ENCODE measurements around the gene NFS1.
"Not testable (repeated sequence)": the region's sequence is repeated elsewhere in the genome, so short reads cannot be mapped to it uniquely, and the experiment has no call there.

Gene NFS1

DNA sequence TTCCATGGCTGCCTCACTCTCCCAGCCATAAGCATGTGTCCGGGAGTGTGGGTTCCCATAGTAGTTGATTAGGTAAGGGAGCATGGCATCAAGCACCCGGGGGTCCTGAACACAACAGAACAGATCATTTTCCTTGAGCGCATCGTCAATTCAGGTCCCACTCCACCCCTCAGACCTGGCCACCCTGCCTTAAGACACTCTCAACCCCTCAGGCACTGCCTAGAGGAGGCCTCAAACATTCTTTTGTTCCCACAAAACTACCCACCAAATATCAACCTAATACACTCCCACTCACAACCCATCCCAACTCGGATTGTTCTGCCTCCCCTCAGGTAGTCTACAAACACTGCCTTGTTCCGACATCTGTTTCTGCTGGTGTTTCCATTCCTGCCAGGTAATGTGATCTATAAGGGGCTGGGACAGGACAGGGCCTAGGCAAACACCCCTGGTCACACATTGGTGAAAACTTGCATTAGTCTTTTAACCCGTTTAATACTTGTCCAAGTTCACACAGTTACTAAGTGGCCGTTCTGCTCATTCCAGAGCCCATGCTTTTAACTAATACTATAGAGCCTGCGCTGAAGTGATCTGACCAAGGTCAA is 1.4 kb downstream of the NFS1 start:
- no peak for DNase-seq
- Histone ChIP-seq H3K9me3 (no peaks in the 10 kb centered on the region), H3K27me3 (no peaks in the 10 kb centered on the region), H3K4me1 (peaks cover 0 to 26% (median 17%) of the 10 kb centered on the region in 4 donors), H3K27ac (peak overlapping the region in 1 of 2 donors; percentile 98), H3K4me3 (peak overlapping the region; percentile 94 to 95), H3K36me3 (peaks cover 23 to 57% (median 39%) of the 10 kb centered on the region in 3 donors)
- intact Hi-C loops (cut with DNase I; ENCODE audit: low total_unique reads), result loop anchor here (10.0 kb wide), 1 partner anchor 233 kb away; no protein-coding TSS in a partner anchor
- no peak for TF ChIP-seq CTCF (IDR thresholded peaks at IDR 0.05)

DNA sequence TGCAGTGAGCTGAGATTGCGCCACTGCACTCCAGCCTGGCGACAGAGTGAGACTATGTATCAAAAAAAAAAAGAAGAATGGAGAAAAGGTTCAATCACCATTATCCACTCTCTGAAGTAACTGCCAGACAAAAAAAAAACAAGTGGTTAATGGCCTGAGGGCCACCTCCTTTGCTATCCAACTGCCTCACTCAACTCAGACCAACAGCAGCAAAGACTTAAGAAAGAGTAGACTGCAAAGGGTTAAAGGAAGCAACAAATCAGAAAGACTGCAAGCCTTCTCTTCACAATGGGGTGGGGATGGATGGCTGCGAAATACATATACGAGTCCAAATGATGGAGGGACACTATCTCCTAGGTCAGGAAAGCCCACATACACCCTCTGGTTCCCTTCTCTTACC is 3.2 kb downstream of the NFS1 start:
- Histone ChIP-seq H3K27me3 (no peaks in the 10 kb centered on the region), H3K27ac (no peak overlapping the region), H3K4me3 (no peak overlapping the region), H3K36me3 (peaks cover 20 to 57% (median 30%) of the 10 kb centered on the region in 3 donors), H3K9me3 (no peaks in the 10 kb centered on the region), H3K4me1 (peaks cover 0 to 26% (median 17%) of the 10 kb centered on the region in 4 donors)
- intact Hi-C loops (cut with DNase I; ENCODE audit: low total_unique reads), result loop anchor here (10.0 kb wide), 1 partner anchor 231 kb away; no protein-coding TSS in a partner anchor
- no peak for TF ChIP-seq CTCF (IDR thresholded peaks at IDR 0.05)
- no peak for DNase-seq

DNA sequence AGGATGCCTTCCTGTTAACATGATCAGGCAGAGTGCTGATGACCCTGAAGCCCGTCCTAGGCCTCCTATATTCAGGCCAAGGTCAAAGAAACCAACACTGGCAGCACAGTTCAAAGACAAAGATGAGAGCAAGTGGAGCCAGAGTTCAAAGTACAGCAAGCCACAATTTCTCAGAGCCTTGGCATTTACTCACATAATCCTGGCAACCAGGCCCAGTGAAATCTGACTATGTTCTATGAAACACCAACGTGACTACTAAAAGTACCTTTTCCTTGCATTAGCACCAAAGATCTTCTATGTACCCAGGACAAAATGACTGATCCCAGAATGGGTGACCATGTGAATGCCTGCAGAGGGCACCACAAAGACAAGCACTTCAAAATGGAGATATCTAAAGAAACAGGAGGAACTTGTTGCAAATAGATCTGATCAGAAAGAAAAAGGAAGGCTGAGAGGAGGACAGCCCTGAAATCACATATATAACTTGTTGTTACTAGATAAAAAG is 3.9 kb downstream of the NFS1 start:
- peaks cover 0 to 22% (median 16%) of the 10 kb centered on the region in 4 donors for H3K4me1 ChIP-seq
- H3K9me3 ChIP-seq, result no peaks in the 10 kb centered on the region
- H3K27ac ChIP-seq, result no peak overlapping the region
- peaks cover 22 to 61% (median 37%) of the 10 kb centered on the region in 3 donors for H3K36me3 ChIP-seq
- TF ChIP-seq CTCF (IDR thresholded peaks at IDR 0.05), result no peak
- DNase-seq, result no peak
- intact Hi-C loops (cut with DNase I; ENCODE audit: low total_unique reads), result loop anchor here (10.0 kb wide), 1 partner anchor 230 kb away; no protein-coding TSS in a partner anchor
- H3K27me3 ChIP-seq, result no peaks in the 10 kb centered on the region
- no peak overlapping the region for H3K4me3 ChIP-seq

GRCh38 chr20:35690265-35690664 is 8.9 kb downstream of the NFS1 start:
- H3K4me1 ChIP-seq, result no peaks in the 10 kb centered on the region
- no peak overlapping the region for H3K4me3 ChIP-seq
- no peaks in the 10 kb centered on the region for H3K9me3 ChIP-seq
- no peak for DNase-seq
- peaks cover 52 to 93% (median 57%) of the 10 kb centered on the region in 3 donors for H3K36me3 ChIP-seq
- H3K27ac ChIP-seq, result no peak overlapping the region
- intact Hi-C loops (cut with DNase I; ENCODE audit: low total_unique reads), result loop anchor here (10.0 kb wide), 1 partner anchor 225 kb away; no protein-coding TSS in a partner anchor
- no peaks in the 10 kb centered on the region for H3K27me3 ChIP-seq
- TF ChIP-seq CTCF (IDR thresholded peaks at IDR 0.05), result no peak

GRCh38 chr20:35686872-35687271 is 12.3 kb downstream of the NFS1 start:
- DNase-seq; H3K4me3 ChIP-seq; H3K27ac ChIP-seq; intact Hi-C loops (cut with DNase I; ENCODE audit: low total_unique reads); H3K4me1 ChIP-seq; H3K27me3 ChIP-seq; H3K9me3 ChIP-seq: not testable (repeated sequence)
- H3K36me3 ChIP-seq, result peaks cover 39 to 91% (median 44%) of the 10 kb centered on the region in 3 donors

- not testable (repeated sequence) for DNase-seq
Measured at GRCh38 chr20:35685368-35685767, 13.8 kb downstream of the NFS1 start.

More at GRCh38 chr20:35685368-35685767, 13.8 kb downstream of the NFS1 start:
- H3K27me3 ChIP-seq; intact Hi-C loops (cut with DNase I; ENCODE audit: low total_unique reads); H3K9me3 ChIP-seq; H3K4me3 ChIP-seq; H3K4me1 ChIP-seq; H3K27ac ChIP-seq: not testable (repeated sequence)
- H3K36me3 ChIP-seq, result peaks cover 34 to 95% (median 42%) of the 10 kb centered on the region in 3 donors

Data from tibial artery (tissue), 4 donors.